Tibial artery (tissue), 4 donors: ENCODE measurements around the gene MACROD2.

Experiments
- DNase-seq, 2 donors: peaks; one replicate each; pipeline ENCODE4 v3.0.0-alpha.2; 2019
- H3K27ac ChIP-seq, 2 donors: fragments of 200-600 bp; sonication (generic) in 1 of 2; 1 replicate in 1 of 2; 2 replicates in 1 of 2; pipeline ENCODE4 v1.5.1; 2018 to 2019; ENCODE audit warnings: mild to moderate bottlenecking in 1 of 2
- H3K27me3 ChIP-seq, 2 donors: fragments of 200-600 bp; sonication (generic) in 1 of 2; one replicate each; pipeline versions ENCODE4 v1.5.1 to v1.6.0; 2016 to 2019
- H3K36me3 ChIP-seq, 3 donors: fragments of 200-600 bp; sonication (generic) in 2 of 3; one replicate each; pipeline ENCODE4 v1.5.1; 2016 to 2019; ENCODE audit warnings: mild to moderate bottlenecking in 2 of 3
- H3K4me1 ChIP-seq, 4 donors: fragments of 200-600 bp; sonication (generic) in 2 of 4; 1 replicate in 3 of 4; 2 replicates in 1 of 4; pipeline ENCODE4 v1.5.1; 2016 to 2019
- H3K4me3 ChIP-seq, 2 donors: fragments of 200-600 bp; sonication (generic) in 1 of 2; 1 replicate in 1 of 2; 2 replicates in 1 of 2; pipeline ENCODE4 v1.5.1; 2018 to 2019; ENCODE audit warnings: mild to moderate bottlenecking in 2 of 2
- H3K9me3 ChIP-seq, 3 donors: fragments of 200-600 bp; sonication (generic) in 1 of 3; one replicate each; pipeline ENCODE4 v1.5.1; 2016 to 2019
- intact Hi-C: fragments of 100-400 bp; cut with DNase I; formaldehyde crosslinking; loops from one replicate; pipeline ENCODE4 v1.15.0; 2023; ENCODE audit warnings: low total_unique reads
- TF ChIP-seq, protein P1 (sequence below), 2 experiments: fragments of 200-600 bp in 1 of 2; fragments of 450-650 bp in 1 of 2; IDR thresholded peaks; one replicate each; pipeline ENCODE4 v1.5.1; 2017 to 2019; ENCODE audit warnings: antibody characterized with exemption in 2 of 2, mild to moderate bottlenecking in 1 of 2, moderate library complexity in 1 of 2

Gene MACROD2

DNA sequence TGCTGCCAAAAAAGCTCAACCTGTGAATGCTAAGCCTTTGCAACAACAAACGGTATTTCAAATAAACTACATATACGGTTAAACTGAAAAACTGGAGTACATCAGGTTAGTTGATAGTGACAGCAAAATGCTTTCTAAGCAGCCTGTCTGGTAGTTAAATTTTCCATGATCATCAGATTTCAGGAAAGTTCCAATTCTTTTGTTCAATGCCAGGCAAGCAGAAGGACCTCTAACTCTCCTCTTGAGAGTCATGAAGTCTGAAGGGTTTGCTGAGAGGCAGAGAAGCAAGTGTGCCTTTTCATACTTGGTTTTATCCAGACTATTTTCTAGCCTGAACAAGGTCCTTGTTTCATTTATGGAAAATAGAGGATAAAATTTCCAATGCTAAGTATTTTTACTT lies 337.6 kb downstream of the MACROD2 start:
- Histone ChIP-seq H3K4me1 (peaks cover 0 to 15% (median 3%) of the 10 kb centered on the region in 4 donors), H3K27ac (no peak overlapping the region), H3K9me3 (no peaks in the 10 kb centered on the region), H3K36me3 (no peaks in the 10 kb centered on the region), H3K4me3 (no peak overlapping the region), H3K27me3 (no peaks in the 10 kb centered on the region)
- intact Hi-C loops, result no loop called here
- TF ChIP-seq, protein P1, sequence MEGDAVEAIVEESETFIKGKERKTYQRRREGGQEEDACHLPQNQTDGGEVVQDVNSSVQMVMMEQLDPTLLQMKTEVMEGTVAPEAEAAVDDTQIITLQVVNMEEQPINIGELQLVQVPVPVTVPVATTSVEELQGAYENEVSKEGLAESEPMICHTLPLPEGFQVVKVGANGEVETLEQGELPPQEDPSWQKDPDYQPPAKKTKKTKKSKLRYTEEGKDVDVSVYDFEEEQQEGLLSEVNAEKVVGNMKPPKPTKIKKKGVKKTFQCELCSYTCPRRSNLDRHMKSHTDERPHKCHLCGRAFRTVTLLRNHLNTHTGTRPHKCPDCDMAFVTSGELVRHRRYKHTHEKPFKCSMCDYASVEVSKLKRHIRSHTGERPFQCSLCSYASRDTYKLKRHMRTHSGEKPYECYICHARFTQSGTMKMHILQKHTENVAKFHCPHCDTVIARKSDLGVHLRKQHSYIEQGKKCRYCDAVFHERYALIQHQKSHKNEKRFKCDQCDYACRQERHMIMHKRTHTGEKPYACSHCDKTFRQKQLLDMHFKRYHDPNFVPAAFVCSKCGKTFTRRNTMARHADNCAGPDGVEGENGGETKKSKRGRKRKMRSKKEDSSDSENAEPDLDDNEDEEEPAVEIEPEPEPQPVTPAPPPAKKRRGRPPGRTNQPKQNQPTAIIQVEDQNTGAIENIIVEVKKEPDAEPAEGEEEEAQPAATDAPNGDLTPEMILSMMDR (IDR thresholded peaks at IDR 0.05), result no peak
- no peak for DNase-seq

DNA sequence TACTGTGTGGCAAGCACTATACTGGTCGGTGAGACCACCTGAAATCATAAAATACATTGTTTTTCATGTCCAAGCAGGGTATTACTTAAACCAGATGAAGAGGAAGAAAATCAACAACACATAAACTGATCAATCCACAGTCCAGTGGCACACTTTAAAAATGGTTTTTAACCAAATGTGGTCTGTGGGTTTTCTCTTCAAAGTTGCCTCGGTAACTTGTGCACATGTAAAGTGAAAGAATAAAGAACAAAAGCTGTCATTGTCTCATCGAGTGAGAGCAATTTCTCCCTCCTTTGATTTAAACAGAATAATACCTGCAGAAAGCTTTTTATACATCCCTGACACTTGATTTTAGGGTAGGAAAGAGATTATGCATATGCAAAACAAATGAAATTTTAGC lies 338.4 kb downstream of the MACROD2 start:
- intact Hi-C loops, result no loop called here
- TF ChIP-seq, protein P1 (IDR thresholded peaks at IDR 0.05), result no peak
- H3K27me3 ChIP-seq, result no peaks in the 10 kb centered on the region
- no peak overlapping the region for H3K27ac ChIP-seq
- no peaks in the 10 kb centered on the region for H3K36me3 ChIP-seq
- H3K9me3 ChIP-seq, result no peaks in the 10 kb centered on the region
- no peak overlapping the region for H3K4me3 ChIP-seq
- peaks cover 0 to 15% (median 3%) of the 10 kb centered on the region in 4 donors for H3K4me1 ChIP-seq
- DNase-seq, result no peak

DNA sequence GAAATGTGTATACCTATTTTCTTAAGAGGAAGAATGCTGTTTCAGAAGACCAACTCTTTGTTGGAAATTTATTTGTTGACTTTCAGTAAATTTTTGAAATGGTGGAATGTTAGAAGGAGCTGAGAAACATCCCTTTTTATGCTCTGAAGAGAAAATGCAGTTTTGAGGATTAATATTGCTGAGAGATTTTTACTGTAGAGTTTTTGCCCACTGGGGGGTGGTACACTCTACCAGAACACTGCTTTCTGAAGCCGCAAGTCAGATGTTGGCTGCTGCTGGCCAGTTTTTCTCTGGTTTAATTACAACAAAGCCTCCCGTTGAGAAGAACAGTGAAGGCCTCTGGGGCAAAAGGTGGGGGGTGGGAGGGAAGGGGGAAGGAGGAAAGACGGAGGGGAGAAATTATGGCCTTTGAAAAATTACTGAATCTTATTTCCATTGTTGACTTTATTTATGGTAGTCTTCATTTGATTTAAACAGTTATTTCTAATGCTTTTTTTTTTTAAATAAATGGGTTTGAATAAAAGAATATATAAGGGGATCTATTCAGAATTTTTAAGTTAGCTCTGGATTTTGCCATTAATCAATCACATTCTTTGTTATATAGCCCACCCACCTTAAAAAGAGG lies 339.1 kb downstream of the MACROD2 start:
- H3K9me3 ChIP-seq, result no peaks in the 10 kb centered on the region
- no peak overlapping the region for H3K4me3 ChIP-seq
- DNase-seq, result no peak
- intact Hi-C loops, result no loop called here
- no peak overlapping the region for H3K27ac ChIP-seq
- no peaks in the 10 kb centered on the region for H3K27me3 ChIP-seq
- TF ChIP-seq, protein P1 (IDR thresholded peaks at IDR 0.05), result peak in 1 of 2 experiments; percentile 20
- peaks cover 0 to 15% (median 3%) of the 10 kb centered on the region in 4 donors for H3K4me1 ChIP-seq
- H3K36me3 ChIP-seq, result no peaks in the 10 kb centered on the region

DNA sequence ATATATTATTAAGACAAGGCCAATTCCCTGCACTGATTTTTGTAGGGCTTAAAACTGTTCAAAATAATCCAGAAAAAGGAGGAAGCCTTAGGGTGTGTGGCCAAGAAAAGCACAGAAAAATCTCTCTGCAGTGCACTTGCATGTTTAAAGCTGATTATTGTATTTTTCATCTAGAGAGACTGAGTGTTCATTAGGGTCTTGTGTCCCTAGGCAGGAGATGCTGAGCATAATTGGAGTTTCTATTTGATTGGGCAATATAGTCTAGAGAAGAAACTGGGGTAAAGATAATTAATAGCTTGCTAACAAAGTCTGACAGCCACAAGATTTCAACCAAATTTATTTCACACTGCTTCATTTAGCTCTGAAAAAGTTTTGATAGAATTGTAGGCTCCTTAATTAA lies 339.7 kb downstream of the MACROD2 start:
- Histone ChIP-seq H3K36me3 (no peaks in the 10 kb centered on the region), H3K4me3 (no peak overlapping the region), H3K27me3 (no peaks in the 10 kb centered on the region), H3K27ac (no peak overlapping the region), H3K9me3 (no peaks in the 10 kb centered on the region), H3K4me1 (peaks cover 0 to 15% (median 3%) of the 10 kb centered on the region in 4 donors)
- TF ChIP-seq, protein P1 (IDR thresholded peaks at IDR 0.05), result no peak
- no peak for DNase-seq
- intact Hi-C loops, result no loop called here

DNA sequence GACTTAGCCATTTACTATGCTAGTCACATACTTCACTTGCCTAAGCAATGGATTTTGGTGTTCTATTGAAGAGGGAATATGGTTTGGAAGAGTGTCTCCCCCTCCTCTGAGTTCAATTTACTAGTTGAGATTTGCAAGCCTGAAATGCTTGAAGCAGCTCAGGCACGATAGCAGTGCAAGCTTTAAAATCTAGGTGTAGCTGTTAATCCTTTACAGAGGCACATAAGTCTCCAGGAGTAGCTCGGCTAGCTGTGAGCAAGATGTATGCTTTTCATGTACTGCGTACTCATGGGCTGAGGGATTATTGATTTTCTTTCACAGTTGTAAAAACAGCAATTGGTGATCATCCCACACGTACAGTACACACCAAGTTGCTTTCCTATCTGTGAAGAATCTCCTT lies 341.4 kb downstream of the MACROD2 start:
- no peaks in the 10 kb centered on the region for H3K9me3 ChIP-seq
- peak overlapping the region; percentile 44 to 50 for H3K4me3 ChIP-seq
- H3K27me3 ChIP-seq, result no peaks in the 10 kb centered on the region
- TF ChIP-seq, protein P1 (IDR thresholded peaks at IDR 0.05), result no peak
- intact Hi-C loops, result no loop called here
- no peaks in the 10 kb centered on the region for H3K36me3 ChIP-seq
- H3K27ac ChIP-seq, result no peak overlapping the region
- peaks cover 0 to 15% (median 3%) of the 10 kb centered on the region in 4 donors for H3K4me1 ChIP-seq
- DNase-seq, result no peak
